Measurements from ENCODE around the gene CNTNAP2. TPM values are rescaled to one million over a fixed set of nuclear protein-coding genes. Genes with fewer than 3 reads are reported as not detected.

CNTNAP2 gene
- total RNA-seq, 1 experiment from 2014 or later = 64.5 TPM

DNA sequence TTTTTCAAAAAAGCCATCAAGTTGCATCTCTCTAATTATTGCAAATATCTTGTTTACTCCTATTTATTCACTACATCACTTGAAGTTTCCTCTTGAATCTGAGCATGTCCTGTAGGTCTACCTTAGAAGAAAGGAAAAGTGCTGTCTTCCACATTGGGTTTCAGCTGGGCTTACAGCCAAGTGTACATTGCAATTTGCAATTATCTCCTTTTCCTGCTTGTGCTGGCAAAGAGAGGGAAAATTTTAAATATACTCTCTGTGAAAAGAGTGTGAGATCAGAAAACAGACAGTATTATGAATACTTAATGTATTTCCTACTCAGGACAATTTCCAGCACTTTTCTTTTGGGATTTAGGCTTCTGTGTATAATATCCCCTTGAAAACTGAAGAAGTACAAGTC lies 839.7 kb downstream of the CNTNAP2 start:
- H3K36me3 Mint-ChIP-seq (ENCODE audit: insufficient read depth in 1 of 3, low read depth in 3 of 3) = peaks cover 0 to under 1% (median 0%) of the 10 kb centered on the region in 3 experiments; a peak in 1 of 7 replicates
- no peak overlapping the region for H3K14ac ChIP-seq (ENCODE audit: insufficient read depth, low read length)

More for the DNA sequence above, 839.7 kb downstream of the CNTNAP2 start:
- Histone ChIP-seq H3K23me2 (ENCODE audit: insufficient read length, low read depth, low read length, poor library complexity, severe bottlenecking) (no peaks in the 10 kb centered on the region), H3K18ac (ENCODE audit: insufficient read length, low read depth, low read length) (no peak overlapping the region), H3K9ac (ENCODE audit: extremely low read depth, insufficient read length, low read length) (no peak overlapping the region), H4K8ac (replicated peaks; ENCODE audit: insufficient read length, low read depth, low read length) (no peak overlapping the region), H3K23ac (ENCODE audit: insufficient read length, low read depth, low read length) (no peak overlapping the region), H4K20me1 (ENCODE audit: control insufficient read depth, insufficient read depth, insufficient read length) (no peaks in the 10 kb centered on the region), H3K56ac (ENCODE audit: insufficient read length, low read depth, low read length) (no peak overlapping the region), H4K91ac (ENCODE audit: insufficient read length, low read depth, low read length) (no peak overlapping the region), H3K4me2 (ENCODE audit: insufficient read depth, insufficient read length, low read length) (no peak overlapping the region), H4K5ac (ENCODE audit: insufficient read length, low read depth, low read length) (no peak overlapping the region), H2AFZ (ENCODE audit: low read length) (no peak overlapping the region), H3T11ph (ENCODE audit: low read length) (no peak overlapping the region), H3K79me2 (ENCODE audit: insufficient read depth, low read length) (no peaks in the 10 kb centered on the region), H3K27me3 (ENCODE audit: insufficient read depth, low read length) (no peaks in the 10 kb centered on the region), H3K4me1 (ENCODE audit: insufficient read depth, low read length) (no peaks in the 10 kb centered on the region), H3K4ac (ENCODE audit: low read depth, low read length) (no peak overlapping the region), H3K79me1 (ENCODE audit: insufficient read depth, low read depth, low read length, poor library complexity, severe bottlenecking) (no peaks in the 10 kb centered on the region), H2AK5ac (ENCODE audit: insufficient read length, low read length) (no peak overlapping the region), H2BK12ac (ENCODE audit: insufficient read length, low read depth, low read length) (no peak overlapping the region), H2BK120ac (ENCODE audit: low read depth, low read length, poor library complexity, severe bottlenecking) (no peak overlapping the region), H2BK5ac (ENCODE audit: insufficient read length, low read length) (no peak overlapping the region), H3K9me3 (ENCODE audit: control insufficient read depth, low read depth, low read length) (no peaks in the 10 kb centered on the region), H2BK20ac (ENCODE audit: low read depth, low read length, poor library complexity, severe bottlenecking) (no peak overlapping the region), H3K27ac (ENCODE audit: insufficient read length, low read depth, low read length) (no peak overlapping the region), H2BK15ac (ENCODE audit: low read depth, low read length) (no peak overlapping the region)
- Mint-ChIP-seq H3K27me3 (ENCODE audit: low read depth) (no peaks in the 10 kb centered on the region), H3K4me3 (no peak overlapping the region), H3K27ac (no peak overlapping the region), H3K9me3 (peaks cover 2 to 6% of the 10 kb centered on the region in 2 experiments; a peak in 3 of 5 replicates), H3K4me1 (peaks cover 7% of the 10 kb centered on the region in 2 experiments)
- no peak for DNase-seq
- TF ChIP-seq, protein P1, sequence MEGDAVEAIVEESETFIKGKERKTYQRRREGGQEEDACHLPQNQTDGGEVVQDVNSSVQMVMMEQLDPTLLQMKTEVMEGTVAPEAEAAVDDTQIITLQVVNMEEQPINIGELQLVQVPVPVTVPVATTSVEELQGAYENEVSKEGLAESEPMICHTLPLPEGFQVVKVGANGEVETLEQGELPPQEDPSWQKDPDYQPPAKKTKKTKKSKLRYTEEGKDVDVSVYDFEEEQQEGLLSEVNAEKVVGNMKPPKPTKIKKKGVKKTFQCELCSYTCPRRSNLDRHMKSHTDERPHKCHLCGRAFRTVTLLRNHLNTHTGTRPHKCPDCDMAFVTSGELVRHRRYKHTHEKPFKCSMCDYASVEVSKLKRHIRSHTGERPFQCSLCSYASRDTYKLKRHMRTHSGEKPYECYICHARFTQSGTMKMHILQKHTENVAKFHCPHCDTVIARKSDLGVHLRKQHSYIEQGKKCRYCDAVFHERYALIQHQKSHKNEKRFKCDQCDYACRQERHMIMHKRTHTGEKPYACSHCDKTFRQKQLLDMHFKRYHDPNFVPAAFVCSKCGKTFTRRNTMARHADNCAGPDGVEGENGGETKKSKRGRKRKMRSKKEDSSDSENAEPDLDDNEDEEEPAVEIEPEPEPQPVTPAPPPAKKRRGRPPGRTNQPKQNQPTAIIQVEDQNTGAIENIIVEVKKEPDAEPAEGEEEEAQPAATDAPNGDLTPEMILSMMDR (conservative IDR thresholded peaks at IDR 0.05) = no peak
